Nephron (organoid): ENCODE data around the gene ZNF234.
A peak's percentile ranks its signal among the peaks of the same experiment; 100 is the strongest.

Source experiments
- H3K27ac Mint-ChIP-seq, 3 experiments: 2 replicates each; pipeline ENCODE4 v1.8.0; 2020; ENCODE audit warnings: mixed read lengths in 3 of 3, mild to moderate bottlenecking in 2 of 3, moderate library complexity in 1 of 3
- H3K27me3 Mint-ChIP-seq: 2 replicates; pipeline ENCODE4 v1.8.0; 2021; ENCODE audit warnings: low read depth, mild to moderate bottlenecking, moderate library complexity, mixed read lengths
- H3K36me3 Mint-ChIP-seq: 2 replicates; pipeline ENCODE4 v1.8.0; 2020; ENCODE audit warnings: low read depth, mixed read lengths
- H3K4me1 Mint-ChIP-seq: 2 replicates; pipeline ENCODE4 v1.8.0; 2020; ENCODE audit warnings: mixed read lengths
- H3K4me3 Mint-ChIP-seq, 3 experiments: 2 replicates each; pipeline ENCODE4 v1.8.0; 2020; ENCODE audit warnings: mild to moderate bottlenecking in 3 of 3, mixed read lengths in 3 of 3, moderate library complexity in 2 of 3
- H3K9me3 Mint-ChIP-seq: 2 replicates; pipeline ENCODE4 v1.8.0; 2020; ENCODE audit warnings: mixed read lengths
- TF ChIP-seq, protein P1 (sequence below), 3 experiments: fragments of 200-600 bp; sonication (generic); IDR thresholded peaks; one replicate each; pipeline ENCODE4 v1.5.0; 2021; ENCODE audit warnings: antibody characterized with exemption in 3 of 3; ENCODE audit not compliant: unreplicated experiment in 3 of 3

Gene ZNF234

DNA sequence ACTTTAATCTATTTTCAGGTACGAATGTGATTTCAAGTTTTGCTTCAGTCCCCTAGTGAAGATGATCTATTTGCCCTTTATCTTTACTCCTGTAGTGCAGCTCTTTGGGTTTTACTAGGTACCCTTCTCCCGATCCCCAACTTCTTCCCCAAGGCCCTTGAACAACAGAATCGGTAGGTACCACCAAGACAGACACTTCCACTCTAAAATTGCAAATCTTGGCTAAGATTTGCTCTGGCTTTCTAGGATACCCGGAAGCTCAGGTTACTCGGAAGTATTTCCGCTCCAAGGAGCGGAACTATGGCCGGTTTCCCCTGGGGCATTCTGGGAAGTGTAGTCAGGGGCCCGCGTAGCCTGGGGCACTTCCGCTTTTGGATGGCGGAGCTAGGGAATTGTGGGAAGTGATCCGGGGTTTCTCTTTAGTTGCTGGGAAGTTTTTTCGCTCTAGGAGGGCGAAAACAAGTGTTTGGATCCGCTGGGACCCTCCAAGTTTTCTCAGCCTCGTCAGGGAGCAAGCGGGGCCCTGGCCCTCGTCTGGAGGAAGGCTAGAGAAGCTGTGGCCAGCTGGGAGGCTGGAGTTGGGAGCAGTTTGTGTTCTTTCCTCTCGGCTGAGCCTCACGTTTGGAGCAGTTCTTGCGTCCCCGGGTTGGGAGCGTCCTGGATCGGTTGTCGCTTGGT, 65.9 kb downstream of the ZNF234 start:
- Mint-ChIP-seq H3K36me3 (peaks cover 12% of the 10 kb centered on the region), H3K4me1 (peaks cover 15% of the 10 kb centered on the region), H3K4me3 (peak overlapping the region; percentile 89 to 90 (median 90)), H3K27ac (peak overlapping the region; percentile 77 to 95 (median 82)), H3K9me3 (peaks cover 25% of the 10 kb centered on the region), H3K27me3 (peaks cover 12% of the 10 kb centered on the region)
- TF ChIP-seq, protein P1, sequence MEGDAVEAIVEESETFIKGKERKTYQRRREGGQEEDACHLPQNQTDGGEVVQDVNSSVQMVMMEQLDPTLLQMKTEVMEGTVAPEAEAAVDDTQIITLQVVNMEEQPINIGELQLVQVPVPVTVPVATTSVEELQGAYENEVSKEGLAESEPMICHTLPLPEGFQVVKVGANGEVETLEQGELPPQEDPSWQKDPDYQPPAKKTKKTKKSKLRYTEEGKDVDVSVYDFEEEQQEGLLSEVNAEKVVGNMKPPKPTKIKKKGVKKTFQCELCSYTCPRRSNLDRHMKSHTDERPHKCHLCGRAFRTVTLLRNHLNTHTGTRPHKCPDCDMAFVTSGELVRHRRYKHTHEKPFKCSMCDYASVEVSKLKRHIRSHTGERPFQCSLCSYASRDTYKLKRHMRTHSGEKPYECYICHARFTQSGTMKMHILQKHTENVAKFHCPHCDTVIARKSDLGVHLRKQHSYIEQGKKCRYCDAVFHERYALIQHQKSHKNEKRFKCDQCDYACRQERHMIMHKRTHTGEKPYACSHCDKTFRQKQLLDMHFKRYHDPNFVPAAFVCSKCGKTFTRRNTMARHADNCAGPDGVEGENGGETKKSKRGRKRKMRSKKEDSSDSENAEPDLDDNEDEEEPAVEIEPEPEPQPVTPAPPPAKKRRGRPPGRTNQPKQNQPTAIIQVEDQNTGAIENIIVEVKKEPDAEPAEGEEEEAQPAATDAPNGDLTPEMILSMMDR (IDR thresholded peaks at IDR 0.05; ENCODE audit: unreplicated experiment in 3 of 3): no peak
